GM18867 (cell line): ENCODE data around the gene HS3ST5.
A peak's percentile ranks its signal among the peaks of the same experiment; 100 is the strongest.

Experiments
- ATAC-seq: cut with Tn5 transposase; IDR thresholded peaks from one replicate; pipeline ENCODE4 v1.9.1; 2021; ENCODE audit warnings: mild to moderate bottlenecking, moderate library complexity; ENCODE audit not compliant: unreplicated experiment

Gene HS3ST5

GRCh38 chr6:114008331-114008730 is 334.5 kb downstream of the HS3ST5 start:
- ATAC-seq, result no peak

DNA sequence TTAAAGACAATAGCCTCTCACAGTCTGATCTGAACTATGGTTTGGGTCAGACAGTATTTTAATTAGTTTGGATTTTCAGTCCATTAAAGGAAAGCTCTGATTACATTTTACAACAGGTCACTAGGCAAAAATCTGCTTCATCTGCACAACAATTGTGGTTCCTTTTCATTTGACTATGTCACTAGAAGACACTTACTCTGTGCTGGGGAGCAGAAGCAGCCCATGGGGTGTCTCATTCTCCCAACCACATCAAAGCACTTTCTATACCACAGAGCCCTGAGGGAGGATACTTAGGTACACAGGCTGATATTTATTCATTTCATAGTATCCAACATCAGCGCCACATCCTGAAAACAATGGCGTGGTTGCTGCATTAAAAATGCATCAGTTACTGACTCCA is 335.3 kb downstream of the HS3ST5 start:
- peak; percentile 93 for ATAC-seq
